Upper lobe of left lung (tissue), 6 donors: ENCODE data around the gene TMEM182. TPM values are rescaled to one million over a fixed set of nuclear protein-coding genes. Genes with fewer than 3 reads are reported as not detected.

ENCODE experiments used
- ATAC-seq, 2 donors: fragments of 200-7000 bp; cut with Tn5 transposase; one replicate each; pipeline ENCODE4 v1.9.1; 2022; ENCODE audit warnings: mild to moderate bottlenecking in 2 of 2, moderate library complexity in 2 of 2; ENCODE audit not compliant: low FRiP score in 2 of 2
- DNase-seq, 2 donors: peaks; one replicate each; pipeline ENCODE4 v3.0.0-alpha.2; 2019 to 2020
- H3K27ac ChIP-seq, 4 donors: fragments of 200-600 bp; sonication (generic); one replicate each; pipeline ENCODE4 v1.5.1; 2016 to 2019
- H3K27me3 ChIP-seq, 4 donors: fragments of 200-600 bp; sonication (generic); one replicate each; pipeline ENCODE4 v1.5.1; 2017 to 2019
- H3K36me3 ChIP-seq, 4 donors: fragments of 200-600 bp; sonication (generic); one replicate each; pipeline ENCODE4 v1.5.1; 2016 to 2019
- H3K4me1 ChIP-seq, 4 donors: fragments of 200-600 bp; sonication (generic); one replicate each; pipeline ENCODE4 v1.5.1; 2018 to 2019
- H3K4me3 ChIP-seq, 4 donors: fragments of 200-600 bp; sonication (generic); one replicate each; pipeline ENCODE4 v1.5.1; 2017 to 2019; ENCODE audit warnings: mild to moderate bottlenecking in 2 of 4, moderate library complexity in 1 of 4
- H3K9me3 ChIP-seq, 4 donors: fragments of 200-600 bp; sonication (generic); one replicate each; pipeline ENCODE4 v1.5.1; 2018 to 2019
- CTCF ChIP-seq, 6 experiments: fragments of 450-650 bp in 4 of 6; fragments of 200-600 bp in 2 of 6; sonication (generic) in 2 of 6; IDR thresholded peaks; one replicate each; pipeline ENCODE4 v1.5.1; 2016 to 2019; ENCODE audit warnings: antibody characterized with exemption in 6 of 6
- EP300 ChIP-seq, 4 donors: sonication (generic); formaldehyde crosslinking; IDR thresholded peaks; one replicate each; pipeline ENCODE4 v1.5.1; 2017; ENCODE audit warnings: antibody characterized with exemption in 4 of 4, control low read depth in 2 of 4
- POLR2A ChIP-seq, 4 donors: fragments of 450-650 bp; IDR thresholded peaks; one replicate each; pipeline ENCODE4 v1.5.1; 2016 to 2017; ENCODE audit warnings: antibody characterized with exemption in 4 of 4, mild to moderate bottlenecking in 2 of 4
- POLR2AphosphoS5 ChIP-seq, 2 donors: sonication (generic); formaldehyde crosslinking; IDR thresholded peaks; one replicate each; pipeline ENCODE4 v1.5.1; 2017; ENCODE audit warnings: antibody characterized with exemption in 2 of 2
- WGBS, 2 donors: methylation state at CpG; one replicate each; pipeline ENCODE4 v1.1.5; 2017 to 2018; 5-methylcytosine and 5-hydroxymethylcytosine counted together
- total RNA-seq, 6 donors: library from RNA; depleted of rRNA in 4 of 6; stranded (reverse); fragments of >200 nt in 4 of 6; gene quantifications; one replicate each; pipeline versions ENCODE4 v1.1.0 to v1.2.1, GENCODE V29; 2016 to 2021
- donor health status: DM: no; HTN: no; CAD: no; lungs with moderate emphysema.
- donor health status: DM: no; HTN: yes; CAD: no; lungs with severe emphysema.

TMEM182 gene
- total RNA-seq, 6 donors from 2014 or later, result 1.7 to 5.6 (median 2.7) TPM; not detected in 2

- no peak overlapping the region for H3K4me3 ChIP-seq
- no peaks in the 10 kb centered on the region for H3K27me3 ChIP-seq
- H3K9me3 ChIP-seq, result no peaks in the 10 kb centered on the region
- ATAC-seq (no peak), DNase-seq (no peak)
- no peaks in the 10 kb centered on the region for H3K4me1 ChIP-seq
- 86 to 92% methylated on average over 6 of the region's 6 CpGs for WGBS, 2 donors
- TF ChIP-seq CTCF (IDR thresholded peaks at IDR 0.05), result no peak
- H3K36me3 ChIP-seq, result no peaks in the 10 kb centered on the region
- H3K27ac ChIP-seq, result no peak overlapping the region
Measured at GRCh38 chr2:102834523-102835273, 72.9 kb downstream of the TMEM182 start.

GRCh38 chr2:102837626-102838198, 75.9 kb downstream of the TMEM182 start:
- TF ChIP-seq POLR2AphosphoS5 (IDR thresholded peaks at IDR 0.05) (peak in 1 of 2 donors; percentile 8), CTCF (IDR thresholded peaks at IDR 0.05) (no peak), EP300 (IDR thresholded peaks at IDR 0.05) (no peak)
- Histone ChIP-seq H3K9me3 (no peaks in the 10 kb centered on the region), H3K4me3 (no peak overlapping the region), H3K27ac (no peak overlapping the region), H3K4me1 (peaks cover 0 to 4% (median 0%) of the 10 kb centered on the region in 4 donors), H3K27me3 (no peaks in the 10 kb centered on the region), H3K36me3 (no peaks in the 10 kb centered on the region)
- DNase-seq, result peak in 1 of 2 donors; percentile 65
- peak; percentile 39 to 76 for ATAC-seq
- WGBS, 2 donors, result 59 to 72% methylated on average over 6 to 8 of the region's 8 CpGs

- ATAC-seq (peak in 1 of 2 donors; percentile 47), DNase-seq (no peak)
Measured at GRCh38 chr2:102839668-102840388, 78.0 kb downstream of the TMEM182 start.

GRCh38 chr2:102841107-102841840, 79.4 kb downstream of the TMEM182 start:
- TF ChIP-seq EP300 (IDR thresholded peaks at IDR 0.05), result no peak
- no peak for TF ChIP-seq POLR2AphosphoS5 (IDR thresholded peaks at IDR 0.05)
- TF ChIP-seq POLR2A (IDR thresholded peaks at IDR 0.05), result no peak
- TF ChIP-seq CTCF (IDR thresholded peaks at IDR 0.05), result peak in 3 of 6 experiments; percentile 11 to 46 (median 43)
- ATAC-seq (peak; percentile 35 to 77), DNase-seq (peak; percentile 25 to 31)
- peaks cover 0 to 4% (median 0%) of the 10 kb centered on the region in 4 donors for H3K4me1 ChIP-seq
- H3K27ac ChIP-seq, result no peak overlapping the region
- 58 to 61% methylated on average over 15 to 19 of the region's 19 CpGs for WGBS, 2 donors
- H3K36me3 ChIP-seq, result no peaks in the 10 kb centered on the region
- H3K27me3 ChIP-seq, result no peaks in the 10 kb centered on the region
- no peak overlapping the region for H3K4me3 ChIP-seq
- no peaks in the 10 kb centered on the region for H3K9me3 ChIP-seq

More at GRCh38 chr2:102839668-102840388, 78.0 kb downstream of the TMEM182 start:
- H3K9me3 ChIP-seq, result no peaks in the 10 kb centered on the region
- no peaks in the 10 kb centered on the region for H3K27me3 ChIP-seq
- no peak overlapping the region for H3K4me3 ChIP-seq
- TF ChIP-seq POLR2A (IDR thresholded peaks at IDR 0.05) (no peak), EP300 (IDR thresholded peaks at IDR 0.05) (no peak), CTCF (IDR thresholded peaks at IDR 0.05) (peak; percentile 53 to 90 (median 62))
- WGBS, 2 donors, result 38 to 40% methylated on average over 8 of the region's 8 CpGs
- peaks cover 0 to 4% (median 0%) of the 10 kb centered on the region in 4 donors for H3K4me1 ChIP-seq
- H3K27ac ChIP-seq, result no peak overlapping the region
- H3K36me3 ChIP-seq, result no peaks in the 10 kb centered on the region
